H1 (cell line): ENCODE measurements around the gene CCDC92B.

ENCODE experiments used
- CHD2 ChIP-seq: IDR thresholded peaks from 2 replicates; pipeline ENCODE4 v1.6.1; 2012; ENCODE audit warnings: low read length, improper control_type of control experiment
- CTCF ChIP-seq, 3 experiments: IDR thresholded peaks; 1 replicate in 2 of 3; 2 replicates in 1 of 3; pipeline versions ENCODE4 v1.5.1 to v1.6.1; 2011; ENCODE audit warnings: low read length in 3 of 3, mild to moderate bottlenecking in 3 of 3, inconsistent platforms in 2 of 3, low read depth in 1 of 3, moderate library complexity in 1 of 3; ENCODE audit not compliant: insufficient read depth in 1 of 3; ENCODE audit errors: control extremely low read depth in 1 of 3

GRCh38 chr17:2693561-2694380 is 55.7 kb downstream of the CCDC92B start:
- TF ChIP-seq CTCF (IDR thresholded peaks at IDR 0.05; ENCODE audit: control extremely low read depth in 1 of 3, insufficient read depth in 1 of 3, low read depth in 1 of 3, low read length in 3 of 3) = no peak
- TF ChIP-seq CHD2 = no peak
